GM12878 (cell line): Measurements from ENCODE around the gene ERVH48-1. TPM values are rescaled to one million over a fixed set of nuclear protein-coding genes. Genes with fewer than 3 reads are reported as not detected.

Experiments
- ATAC-seq: fragments of 200-7000 bp; cut with Tn5 transposase; 3 replicates; pipeline ENCODE4 v1.9.1; 2020; ENCODE audit warnings: mild to moderate bottlenecking, moderate library complexity
- BruUV-seq: library from RNA; stranded (reverse); fragments of 400-500 nt; replicated peaks from 2 replicates; lab custom pipeline; 2021; lab: Mats Ljungman, UMichigan
- CTCF ChIA-PET: fragments of 300-600 bp; sonication (Branson Sonifier 250); formaldehyde crosslinking; extraction: SDS; loops from one replicate; lab custom pipeline; 2021; ENCODE audit warnings: inconsistent platforms; lab: Yijun Ruan, JAX
- POLR2A ChIA-PET: fragments of 350-600 bp; formaldehyde crosslinking; extraction: SDS; loops from one replicate; lab custom pipeline; 2021; ENCODE audit warnings: inconsistent platforms; lab: Charles Lee
- RAD21 ChIA-PET: fragments of 300-600 bp; sonication (Branson Sonifier 250); formaldehyde crosslinking; loops from one replicate; lab custom pipeline; 2023; ENCODE audit warnings: antibody characterized with exemption; ENCODE audit not compliant: unreplicated experiment; lab: Charles Lee
- SMC1A ChIA-PET: fragments of 300-600 bp; sonication (Branson Sonifier 250); formaldehyde crosslinking; loops from one replicate; lab custom pipeline; 2023; ENCODE audit not compliant: unreplicated experiment, uncharacterized antibody; lab: Charles Lee
- DNase-seq: peaks from one replicate; pipeline ENCODE4 v3.0.0-alpha.2; 2011; ENCODE audit warnings: low read depth, low spot score
- FAIRE-seq: peaks from 3 replicates; lab custom pipeline; 2011; peaks lifted over from hg19 to GRCh38; lab: Jason Lieb, UNC
- H2AFZ ChIP-seq: 2 replicates; pipeline ENCODE4 v1.6.0; 2011; ENCODE audit warnings: low read depth, low read length, control low read depth; ENCODE audit not compliant: control insufficient read depth
- H3K27ac ChIP-seq: 2 replicates; pipeline ENCODE4 v1.5.1; 2011; ENCODE audit warnings: control low read depth; ENCODE audit not compliant: control insufficient read depth, insufficient read depth
- H3K27me3 ChIP-seq, 2 experiments: replicated peaks in 1 of 2; 2 replicates each; pipeline versions ENCODE4 v1.6.0 to v1.6.1; 2011; ENCODE audit warnings: low read length in 1 of 2; ENCODE audit not compliant: control insufficient read depth in 2 of 2, insufficient read depth in 2 of 2
- H3K36me3 ChIP-seq, 2 experiments: 2 replicates each; pipeline ENCODE4 v1.5.1; 2011; ENCODE audit warnings: low read length in 1 of 2; ENCODE audit not compliant: control insufficient read depth in 2 of 2, insufficient read depth in 2 of 2
- H3K4me1 ChIP-seq: 2 replicates; pipeline ENCODE4 v1.6.1; 2011; ENCODE audit warnings: mild to moderate bottlenecking, low read length, moderate library complexity, mixed read lengths; ENCODE audit not compliant: control insufficient read depth, insufficient read depth
- H3K4me2 ChIP-seq: 2 replicates; pipeline ENCODE4 v1.6.0; 2011; ENCODE audit warnings: control low read depth; ENCODE audit not compliant: control insufficient read depth, insufficient read depth
- H3K4me3 ChIP-seq: fragments of 200-600 bp; sonication (generic); 2 replicates; pipeline ENCODE4 v1.5.1; 2016
- H3K79me2 ChIP-seq: 2 replicates; pipeline ENCODE4 v1.6.0; 2011; ENCODE audit warnings: low read length; ENCODE audit not compliant: control insufficient read depth, insufficient read depth
- H3K9ac ChIP-seq: 2 replicates; pipeline ENCODE4 v1.8.0; 2011; ENCODE audit warnings: low read length, control low read depth, mixed read lengths; ENCODE audit not compliant: control insufficient read depth, insufficient read depth
- H3K9me3 ChIP-seq: replicated peaks from 3 replicates; pipeline ENCODE4 v1.5.1; 2011; ENCODE audit warnings: mild to moderate bottlenecking, low read length; ENCODE audit not compliant: control insufficient read depth, insufficient read depth
- H4K20me1 ChIP-seq: 2 replicates; pipeline ENCODE4 v1.6.0; 2011; ENCODE audit not compliant: control insufficient read depth, insufficient read depth
- FOS ChIP-seq: IDR thresholded peaks from 3 replicates; pipeline ENCODE4 v1.6.1; 2011; ENCODE audit warnings: borderline replicate concordance; ENCODE audit not compliant: insufficient read length; ENCODE audit errors: extremely low read depth
- NBN ChIP-seq: fragments of 450-650 bp; IDR thresholded peaks from 2 replicates; pipeline ENCODE4 v1.6.1; 2016
- NR2F1 ChIP-seq: fragments of 450-650 bp; conservative IDR thresholded peaks from 2 replicates; pipeline ENCODE4 v1.6.1; 2017; ENCODE audit warnings: mild to moderate bottlenecking
- POU2F2 ChIP-seq: IDR thresholded peaks from 3 replicates; pipeline ENCODE4 v1.6.1; 2011; ENCODE audit warnings: low read depth, mild to moderate bottlenecking, low read length, borderline replicate concordance
- RELB ChIP-seq: fragments of 450-650 bp; IDR thresholded peaks from 2 replicates; pipeline ENCODE4 v1.6.1; 2017; ENCODE audit warnings: low read depth, mild to moderate bottlenecking, moderate library complexity
- TCF3 ChIP-seq: IDR thresholded peaks from 2 replicates; pipeline ENCODE4 v1.6.1; 2012; ENCODE audit warnings: low read depth, mild to moderate bottlenecking, low read length, borderline replicate concordance; ENCODE audit not compliant: insufficient read depth
- TCF7 ChIP-seq: IDR thresholded peaks from 2 replicates; pipeline ENCODE4 v1.6.1; 2014; ENCODE audit warnings: antibody characterized with exemption, borderline replicate concordance
- ZNF217 ChIP-seq: fragments of 450-650 bp; IDR thresholded peaks from 2 replicates; pipeline ENCODE4 v1.6.1; 2017; ENCODE audit warnings: antibody characterized with exemption, mild to moderate bottlenecking
- ZNF592 ChIP-seq: fragments of 450-650 bp; IDR thresholded peaks from 2 replicates; pipeline ENCODE4 v1.6.1; 2017; ENCODE audit warnings: mild to moderate bottlenecking, moderate library complexity
- WGBS: methylation state at CpG from one replicate; pipeline ENCODE4 v1.1.6; 2016; ENCODE audit warnings: low lambda C conversion rate; ENCODE audit not compliant: insufficient replicate concordance, insufficient coverage; ENCODE audit errors: missing lambda C conversion rate; 5-methylcytosine and 5-hydroxymethylcytosine counted together
- in situ Hi-C: fragments of 300-500 bp; cut with MboI; formaldehyde crosslinking; loops from 9 replicates; pipeline ENCODE4 v1.14.3; 2018; ENCODE audit warnings: mixed read lengths
- intact Hi-C: fragments of 100-400 bp; cut with micrococcal nuclease; formaldehyde crosslinking; loops from one replicate; pipeline ENCODE4 v1.14.2; 2022; ENCODE audit not compliant: unreplicated experiment
- polyA plus RNA-seq, 11 experiments: library from polyadenylated mRNA; depleted of rRNA in 4 of 11; unstranded in 6 of 11; stranded (reverse) in 5 of 11; fragments of >200 nt; fragmentation: Nextera tagmentation in 4 of 11; fragmentation: Illumina TruSeq in 1 of 11; extraction: Ambion mirVana in 4 of 11; extraction: Trizol in 1 of 11; gene quantifications; 1 replicate in 1 of 11; 2 replicates in 10 of 11; pipeline versions ENCODE4 v1.2.1 to v1.2.3, GENCODE V29; 2011 to 2016; ENCODE audit warnings: inconsistent platforms in 2 of 11, missing spikeins in 2 of 11, low read depth in 1 of 11
- total RNA-seq, 4 experiments: library from RNA; depleted of rRNA in 3 of 4; stranded (reverse); fragments of >200 nt in 3 of 4; fragmentation: Illumina TruSeq in 1 of 4; extraction: Trizol in 1 of 4; gene quantifications; 2 replicates each; pipeline versions ENCODE4 v1.2.1 to v1.2.3, GENCODE V29; 2013 to 2021
- TF ChIP-seq, protein P1 (sequence below): fragments of 450-650 bp; IDR thresholded peaks from 2 replicates; pipeline ENCODE4 v1.6.1; 2018; ENCODE audit warnings: borderline replicate concordance, mild to moderate bottlenecking; ENCODE audit not compliant: partially characterized antibody
- TF ChIP-seq, protein P2 (sequence below): fragments of 450-650 bp; IDR thresholded peaks from 2 replicates; pipeline ENCODE4 v1.6.1; 2017; ENCODE audit warnings: mild to moderate bottlenecking

Gene ERVH48-1
- total and polyA plus RNA-seq, 10 of the 15 experiments (the other 5 are each of a cell fraction or from before 2014, with no cell fraction given): 0.03 to 0.30 (median 0.13) TPM; not detected in 7

DNA sequence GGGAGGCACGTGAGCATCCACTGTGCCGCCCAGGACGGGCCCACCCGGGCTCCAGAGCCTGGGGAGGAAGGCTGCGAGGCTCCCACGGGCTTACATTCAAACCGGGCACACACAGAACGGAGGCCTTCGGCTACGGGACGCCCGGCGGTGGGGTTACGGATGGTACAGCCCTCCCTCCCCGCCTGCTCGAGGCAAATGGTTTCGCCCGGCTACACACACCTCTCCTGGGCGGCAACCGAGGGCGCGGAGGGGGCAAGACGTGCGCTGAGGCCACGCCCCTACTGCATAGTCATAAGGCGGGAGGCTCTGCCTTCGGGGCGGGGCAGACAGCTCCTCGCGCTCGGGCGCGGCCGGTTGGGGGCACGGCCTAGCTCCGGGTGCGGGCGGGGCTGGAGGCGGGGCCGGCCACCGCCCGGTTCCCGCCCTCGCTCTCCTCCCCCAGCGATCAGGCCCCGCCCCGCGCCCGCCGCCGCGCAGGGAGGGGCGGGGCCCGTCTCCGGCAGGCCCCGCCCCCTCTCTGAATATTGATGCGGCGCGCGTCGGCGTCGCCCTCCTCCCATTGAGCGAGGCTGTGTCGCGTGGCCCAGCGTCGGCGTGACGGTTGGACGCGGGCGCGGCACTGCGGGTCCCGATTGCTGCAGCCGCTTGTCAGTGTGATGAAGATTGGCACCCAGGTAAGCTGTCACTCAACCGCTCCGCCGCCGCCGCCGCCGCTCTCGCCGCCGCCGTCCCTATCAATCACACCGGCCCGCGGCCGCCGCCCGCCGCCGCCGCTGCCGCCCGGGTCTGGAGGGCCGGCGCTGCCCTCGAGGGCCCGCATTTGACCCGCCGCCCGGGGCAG is 48.8 kb upstream of the ERVH48-1 start, which contains the start of gene PKNOX1:
Gene PKNOX1, plus strand, starts transcription at position 572 of the 841 bp plus-strand sequence. CDS start 29,820 bp downstream, outside the sequence.
- FAIRE-seq: peak; percentile 84
- Histone ChIP-seq H3K4me1 (peaks cover 8% of the 10 kb centered on the region), H2AFZ (peak within 1 kb of the TSS; percentile 99), H3K79me2 (peaks cover 24% of the 10 kb centered on the region), H3K9me3 (no peaks in the 10 kb centered on the region), H3K9ac (peak within 1 kb of the TSS; percentile 98), H3K4me2 (peak within 1 kb of the TSS; percentile 95), H3K27ac (peak within 1 kb of the TSS; percentile 94), H3K4me3 (peak within 1 kb of the TSS; percentile 83), H3K27me3 (no peaks in the 10 kb centered on the region), H4K20me1 (no peaks in the 10 kb centered on the region), H3K36me3 (0 out of 4 replicates have a peak, but pooled peaks cover 0 to 2% of the 10 kb centered on the region in 2 experiments)
- in situ Hi-C loops (no loop called here), intact Hi-C loops (no loop called here)
- peak; percentile 87 for DNase-seq
- POLR2A ChIA-PET: interaction anchor here (0.6 to 0.9 kb wide), 6 partner anchors 9 to 792 kb away, joined by 3 to 7 read pairs (median 3); partner anchors contain the start of gene NDUFV3
- SMC1A ChIA-PET: no interaction called here
- BruUV-seq: no TSS peak
- CTCF ChIA-PET: interaction anchor here (0.6 to 1.2 kb wide), 2 partner anchors 8 to 27 kb away, joined by 3 read pairs; no protein-coding TSS in a partner anchor
- ATAC-seq: peak; percentile 92
- RAD21 ChIA-PET: interaction anchor here (0.8 to 1.3 kb wide), 4 partner anchors 16 to 743 kb away, joined by 3 to 4 read pairs (median 3); partner anchors contain the start of gene NDUFV3
- under 1% methylated on average over 65 of the region's 106 CpGs for WGBS
- peak; percentile 35 for TF ChIP-seq NR2F1
- TF ChIP-seq ZNF592: no peak
- peak; percentile 84 for TF ChIP-seq NBN
- TF ChIP-seq FOS: no peak
- TF ChIP-seq ZNF217: no peak
- 0 out of 2 replicates have a peak, but pooled peaks have one; percentile 28 for TF ChIP-seq TCF3
- TF ChIP-seq, protein P1, sequence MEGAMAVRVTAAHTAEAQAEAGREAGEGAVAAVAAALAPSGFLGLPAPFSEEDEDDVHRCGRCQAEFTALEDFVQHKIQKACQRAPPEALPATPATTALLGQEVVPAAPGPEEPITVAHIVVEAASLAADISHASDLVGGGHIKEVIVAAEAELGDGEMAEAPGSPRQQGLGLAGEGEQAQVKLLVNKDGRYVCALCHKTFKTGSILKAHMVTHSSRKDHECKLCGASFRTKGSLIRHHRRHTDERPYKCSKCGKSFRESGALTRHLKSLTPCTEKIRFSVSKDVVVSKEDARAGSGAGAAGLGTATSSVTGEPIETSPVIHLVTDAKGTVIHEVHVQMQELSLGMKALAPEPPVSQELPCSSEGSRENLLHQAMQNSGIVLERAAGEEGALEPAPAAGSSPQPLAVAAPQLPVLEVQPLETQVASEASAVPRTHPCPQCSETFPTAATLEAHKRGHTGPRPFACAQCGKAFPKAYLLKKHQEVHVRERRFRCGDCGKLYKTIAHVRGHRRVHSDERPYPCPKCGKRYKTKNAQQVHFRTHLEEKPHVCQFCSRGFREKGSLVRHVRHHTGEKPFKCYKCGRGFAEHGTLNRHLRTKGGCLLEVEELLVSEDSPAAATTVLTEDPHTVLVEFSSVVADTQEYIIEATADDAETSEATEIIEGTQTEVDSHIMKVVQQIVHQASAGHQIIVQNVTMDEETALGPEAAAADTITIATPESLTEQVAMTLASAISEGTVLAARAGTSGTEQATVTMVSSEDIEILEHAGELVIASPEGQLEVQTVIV: peak; percentile 19
- peak; percentile 65; the same call in 1 of the 2 replicates for TF ChIP-seq RELB
- TF ChIP-seq, protein P2, sequence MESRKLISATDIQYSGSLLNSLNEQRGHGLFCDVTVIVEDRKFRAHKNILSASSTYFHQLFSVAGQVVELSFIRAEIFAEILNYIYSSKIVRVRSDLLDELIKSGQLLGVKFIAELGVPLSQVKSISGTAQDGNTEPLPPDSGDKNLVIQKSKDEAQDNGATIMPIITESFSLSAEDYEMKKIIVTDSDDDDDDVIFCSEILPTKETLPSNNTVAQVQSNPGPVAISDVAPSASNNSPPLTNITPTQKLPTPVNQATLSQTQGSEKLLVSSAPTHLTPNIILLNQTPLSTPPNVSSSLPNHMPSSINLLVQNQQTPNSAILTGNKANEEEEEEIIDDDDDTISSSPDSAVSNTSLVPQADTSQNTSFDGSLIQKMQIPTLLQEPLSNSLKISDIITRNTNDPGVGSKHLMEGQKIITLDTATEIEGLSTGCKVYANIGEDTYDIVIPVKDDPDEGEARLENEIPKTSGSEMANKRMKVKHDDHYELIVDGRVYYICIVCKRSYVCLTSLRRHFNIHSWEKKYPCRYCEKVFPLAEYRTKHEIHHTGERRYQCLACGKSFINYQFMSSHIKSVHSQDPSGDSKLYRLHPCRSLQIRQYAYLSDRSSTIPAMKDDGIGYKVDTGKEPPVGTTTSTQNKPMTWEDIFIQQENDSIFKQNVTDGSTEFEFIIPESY: no peak
- TF ChIP-seq POU2F2: peak; percentile 98; the same call in 2 of the 3 replicates
- no peak for TF ChIP-seq TCF7
